Left lobe of liver (tissue), 2 donors: ENCODE results near the gene LRRC9. TPM values are rescaled to one million over a fixed set of nuclear protein-coding genes. Genes with fewer than 3 reads are reported as not detected.
"Not testable (repeated sequence)": the region's sequence is repeated elsewhere in the genome, so short reads cannot be mapped to it uniquely, and the experiment has no call there.

Source experiments
- ATAC-seq: fragments of 200-7000 bp; cut with Tn5 transposase; one replicate; pipeline ENCODE4 v1.9.1; 2020; ENCODE audit warnings: mild to moderate bottlenecking, moderate library complexity
- DNase-seq: peaks from one replicate; pipeline ENCODE4 v3.0.0-alpha.2; 2020; ENCODE audit warnings: low spot score
- total RNA-seq: library from RNA; stranded (reverse); gene quantifications from one replicate; pipeline ENCODE4 v1.2.1, GENCODE V29; 2021
- donor health status: DM: no; HTN: no; CAD: no; lungs with moderate emphysema.
- donor health status: DM: no; HTN: yes; CAD: no.

LRRC9 gene
- total RNA-seq, 1 donor from 2014 or later: not detected

DNA sequence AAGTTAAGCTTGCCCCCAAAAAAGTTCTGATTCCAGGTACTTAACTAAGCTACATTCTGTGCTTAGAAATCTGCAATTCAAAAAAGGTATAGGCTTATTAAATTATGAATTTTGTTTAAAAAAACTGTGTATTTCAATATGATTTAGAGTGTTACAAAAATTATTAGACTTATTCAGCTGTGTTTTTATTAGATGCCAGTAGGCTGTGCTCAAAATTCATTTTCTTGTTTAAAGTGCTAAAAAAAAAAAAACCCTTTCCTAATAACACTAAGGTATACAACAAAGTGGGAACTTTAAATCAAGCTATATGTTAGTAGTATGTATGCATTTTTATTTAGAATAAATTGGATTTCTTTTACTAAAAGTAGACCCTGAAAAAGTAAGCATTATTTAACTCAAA is 25.0 kb downstream of the LRRC9 start:
- no peak for ATAC-seq
- no peak for DNase-seq

DNA sequence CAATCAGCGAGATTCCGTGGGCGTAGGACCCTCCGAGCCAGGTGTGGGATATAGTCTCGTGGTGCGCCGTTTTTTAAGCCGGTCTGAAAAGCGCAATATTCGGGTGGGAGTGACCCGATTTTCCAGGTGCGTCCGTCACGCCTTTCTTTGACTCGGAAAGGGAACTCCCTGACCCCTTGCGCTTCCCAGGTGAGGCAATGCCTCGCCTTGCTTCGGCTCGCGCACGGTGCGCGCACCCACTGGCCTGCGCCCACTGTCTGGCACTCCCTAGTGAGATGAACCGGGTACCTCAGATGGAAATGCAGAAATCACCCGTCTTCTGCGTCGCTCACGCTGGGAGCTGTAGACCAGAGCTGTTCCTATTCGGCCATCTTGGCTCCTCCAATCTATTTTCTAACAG is 32.2 kb downstream of the LRRC9 start:
- not testable (repeated sequence) for DNase-seq, ATAC-seq

DNA sequence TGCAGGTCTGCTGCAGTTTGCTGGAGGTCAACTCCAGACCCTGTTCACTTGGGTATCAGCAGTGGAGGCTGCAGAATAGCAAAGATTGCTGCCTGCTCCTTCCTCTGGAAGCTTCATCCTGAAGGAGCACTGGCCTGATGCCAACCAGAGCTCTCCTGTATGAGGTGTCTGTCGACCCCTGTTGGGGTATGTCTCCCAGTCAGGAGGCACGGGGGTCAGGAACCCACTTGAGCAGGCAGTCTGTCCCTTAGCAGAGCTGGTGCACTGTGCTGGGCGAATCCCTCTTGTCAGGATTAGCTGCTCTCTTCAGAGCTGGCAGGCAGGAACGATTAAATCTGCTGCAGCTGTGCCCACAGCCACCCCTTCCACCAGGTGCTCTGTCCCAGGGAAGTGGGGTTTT is 37.9 kb downstream of the LRRC9 start:
- not testable (repeated sequence) for ATAC-seq, DNase-seq

DNA sequence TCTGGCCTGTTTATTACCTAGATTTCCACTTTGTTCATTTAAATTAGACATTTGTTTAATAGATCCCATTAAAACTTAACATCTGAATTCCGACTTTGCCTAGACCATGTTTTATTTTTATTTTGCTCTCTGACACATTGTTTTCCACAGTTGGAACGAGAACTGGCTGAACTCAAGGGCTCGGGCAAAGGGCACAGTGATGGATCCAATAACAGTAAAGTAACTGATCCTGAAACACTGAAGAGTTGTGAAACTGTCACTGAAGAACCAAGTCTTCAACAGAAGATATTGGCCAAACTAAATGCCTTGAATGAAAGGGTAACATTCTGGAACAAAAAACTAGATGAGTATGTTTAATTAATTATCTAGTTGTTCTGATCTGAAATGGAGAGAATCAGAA is 39.7 kb downstream of the LRRC9 start:
- ATAC-seq: peak; percentile 49
- DNase-seq: no peak

DNA sequence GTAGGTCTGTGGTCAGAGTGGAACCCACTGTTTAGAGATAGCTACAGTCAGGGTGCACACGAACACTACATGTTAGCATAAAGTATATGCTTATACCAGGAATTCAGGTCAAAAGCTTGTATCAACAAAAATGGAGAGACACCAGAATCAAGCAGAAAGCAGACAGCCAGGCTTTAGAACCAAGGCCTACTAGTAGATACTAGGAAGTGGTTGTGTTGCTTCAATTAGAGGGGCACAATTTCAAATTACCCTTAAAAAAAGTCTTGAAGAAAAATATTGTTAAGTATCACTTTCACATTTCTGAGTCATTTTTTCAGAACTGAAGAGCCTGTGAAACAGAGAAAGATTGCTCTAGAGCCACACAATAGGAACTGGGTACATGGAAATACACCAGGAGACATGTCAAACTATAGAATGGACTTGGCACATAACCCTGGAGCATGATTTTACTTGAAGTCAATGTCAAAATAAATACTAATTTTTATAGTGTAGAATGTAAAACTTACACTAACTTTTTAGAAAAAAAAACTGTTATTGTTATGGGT is 41.6 kb downstream of the LRRC9 start:
- no peak for DNase-seq
- no peak for ATAC-seq

DNA sequence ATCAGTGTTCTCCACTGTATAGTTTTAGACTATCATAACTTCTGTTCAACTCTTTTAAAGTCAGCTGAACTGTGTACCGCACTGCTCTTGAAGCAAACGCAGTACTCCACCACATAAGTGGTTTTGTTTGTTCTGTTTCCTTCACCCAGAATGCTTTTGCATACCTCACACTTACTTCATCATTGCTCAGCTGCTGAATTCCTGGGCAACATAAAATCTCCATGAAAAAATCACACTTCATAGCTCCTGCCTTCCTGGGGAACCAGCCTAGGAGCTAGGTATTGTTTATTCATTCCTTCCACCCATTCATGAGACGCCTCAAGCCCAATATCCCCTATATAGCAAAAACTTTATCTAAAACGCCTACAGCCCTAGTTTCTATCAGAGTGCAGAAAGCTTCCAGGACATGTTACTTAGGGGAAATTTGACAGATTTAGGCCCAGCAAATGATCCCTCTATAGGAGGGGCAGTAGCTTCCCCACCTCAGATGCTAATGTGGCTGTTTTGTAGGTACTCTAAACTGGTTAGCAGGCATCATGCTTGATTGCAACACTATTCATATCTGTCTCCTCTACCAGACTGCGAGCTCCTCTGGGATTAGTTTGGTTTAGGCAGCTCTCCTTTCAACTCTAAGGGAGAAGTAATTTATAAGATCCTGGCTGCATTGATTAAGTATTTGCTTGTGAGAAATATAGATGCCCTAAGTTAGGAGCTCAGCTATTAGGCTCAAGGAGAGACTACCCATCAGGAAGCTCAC is 44.5 kb downstream of the LRRC9 start:
- ATAC-seq: peak; percentile 21

DNA sequence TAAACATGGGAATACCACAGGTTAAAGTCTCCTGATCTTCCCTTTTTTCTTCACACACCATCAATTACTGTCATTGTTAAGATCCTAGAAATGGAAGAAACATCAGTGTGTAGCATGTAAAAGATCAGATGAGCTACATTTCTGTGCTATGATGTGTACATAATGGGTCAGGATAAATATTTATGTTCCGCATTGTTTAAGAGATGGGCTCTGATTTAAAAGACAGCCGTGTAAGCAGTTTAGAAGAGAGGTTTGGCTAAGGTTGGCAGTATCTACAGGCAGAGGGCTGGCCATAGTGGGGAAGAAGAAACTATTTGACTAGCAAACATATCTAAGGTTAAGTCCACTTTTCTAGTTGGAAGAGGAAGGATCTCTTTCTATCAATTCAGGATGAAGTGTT is 49.4 kb downstream of the LRRC9 start:
- no peak for ATAC-seq
- DNase-seq: no peak

More for the DNA sequence above, 44.5 kb downstream of the LRRC9 start:
- no peak for DNase-seq

DNA sequence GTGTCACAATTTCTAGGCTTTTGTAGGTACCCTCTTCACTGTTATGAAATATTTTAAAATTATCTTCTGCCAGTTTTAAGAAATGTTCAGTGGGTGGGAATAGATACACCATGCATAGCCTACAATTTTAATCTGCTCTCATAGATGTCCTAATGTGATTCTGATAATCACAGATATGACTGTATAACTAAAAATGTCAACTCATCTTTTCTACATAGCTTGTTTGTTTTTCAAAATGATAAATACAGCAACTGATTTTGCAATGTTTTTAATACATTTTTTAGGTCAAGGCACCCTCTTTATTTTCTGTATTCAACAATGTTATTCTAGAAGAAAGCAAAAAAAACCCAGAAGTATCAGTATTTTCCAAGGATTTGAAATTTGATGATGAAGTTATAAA is 61.6 kb downstream of the LRRC9 start:
- DNase-seq (no peak), ATAC-seq (no peak)

DNA sequence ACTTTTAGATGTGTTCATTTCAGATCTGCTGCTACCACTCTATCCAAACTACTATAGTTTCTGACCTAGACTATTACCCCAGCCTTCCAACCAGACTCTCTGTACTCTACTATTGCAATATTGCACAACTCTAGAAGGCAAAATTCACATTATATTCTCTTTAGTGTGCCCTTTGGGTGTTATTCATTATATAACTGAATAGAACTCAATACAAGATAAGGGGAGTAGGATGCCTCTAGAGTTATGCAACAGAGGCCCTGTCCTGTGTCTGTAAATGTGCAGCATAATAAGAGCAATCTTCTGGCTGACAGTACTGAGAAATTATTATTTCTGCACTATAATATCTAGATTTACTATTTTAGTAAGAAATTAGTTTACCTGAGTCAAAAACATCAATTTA is 63.1 kb downstream of the LRRC9 start:
- ATAC-seq (peak; percentile 69), DNase-seq (no peak)

DNA sequence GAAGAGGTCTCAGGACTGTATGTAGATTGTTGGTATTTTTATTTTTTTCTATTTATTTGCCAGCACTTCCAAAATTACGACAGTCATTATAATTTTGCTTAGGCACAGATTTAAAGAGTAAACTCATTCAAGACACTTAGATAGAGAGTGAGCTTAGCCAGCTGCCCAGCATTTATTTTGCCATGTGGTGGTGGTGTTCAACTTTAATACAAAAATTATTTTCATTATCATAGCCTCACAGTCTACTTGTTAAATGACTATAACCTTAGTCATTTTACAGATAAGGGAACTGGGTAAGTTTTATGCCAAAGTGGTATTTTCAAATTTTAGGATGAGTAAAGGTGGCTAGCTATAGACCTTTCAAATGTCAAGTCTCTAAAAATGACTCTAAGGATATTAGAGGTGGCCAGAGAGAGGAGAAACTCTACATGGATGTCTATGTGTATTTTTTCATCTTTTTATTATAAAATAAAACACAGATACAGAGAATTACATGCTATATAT is 66.7 kb downstream of the LRRC9 start:
- DNase-seq (no peak), ATAC-seq (no peak)

DNA sequence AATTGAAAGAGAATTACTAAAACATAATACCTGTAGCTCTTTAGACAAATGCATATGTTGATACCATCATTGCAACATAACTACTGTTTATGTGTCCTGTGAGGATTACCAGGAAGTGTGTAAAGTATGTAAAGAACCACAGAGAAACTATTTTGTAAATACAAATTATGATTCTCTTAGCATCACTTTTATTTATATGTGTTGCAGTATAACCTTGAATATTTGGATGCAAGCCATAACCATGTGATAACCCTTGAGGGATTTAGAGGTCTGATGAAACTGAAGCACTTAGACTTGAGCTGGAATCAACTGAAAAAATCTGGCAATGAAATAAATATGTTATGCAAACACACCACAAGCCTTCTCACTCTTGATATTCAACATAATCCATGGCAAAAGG is 77.5 kb downstream of the LRRC9 start:
- no peak for DNase-seq
- ATAC-seq: peak; percentile 13

DNA sequence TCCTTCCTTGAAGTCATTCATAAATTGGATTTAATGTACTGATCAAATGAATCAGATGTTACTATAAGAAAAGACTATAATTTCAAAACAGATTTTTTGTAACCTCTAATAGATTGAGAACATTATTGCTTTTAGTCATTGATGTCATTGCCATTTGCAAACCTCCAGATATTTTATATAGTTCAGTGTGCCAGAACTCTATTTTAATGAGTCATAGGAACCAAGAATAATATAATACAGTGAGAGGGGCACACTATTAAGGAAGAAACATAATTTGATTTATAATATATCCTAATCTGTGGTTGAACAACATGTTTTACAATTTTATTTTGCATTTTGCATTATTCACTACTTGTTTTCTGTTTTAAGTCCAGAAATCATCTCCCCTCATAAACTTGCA is 78.0 kb downstream of the LRRC9 start:
- DNase-seq (no peak), ATAC-seq (no peak)

DNA sequence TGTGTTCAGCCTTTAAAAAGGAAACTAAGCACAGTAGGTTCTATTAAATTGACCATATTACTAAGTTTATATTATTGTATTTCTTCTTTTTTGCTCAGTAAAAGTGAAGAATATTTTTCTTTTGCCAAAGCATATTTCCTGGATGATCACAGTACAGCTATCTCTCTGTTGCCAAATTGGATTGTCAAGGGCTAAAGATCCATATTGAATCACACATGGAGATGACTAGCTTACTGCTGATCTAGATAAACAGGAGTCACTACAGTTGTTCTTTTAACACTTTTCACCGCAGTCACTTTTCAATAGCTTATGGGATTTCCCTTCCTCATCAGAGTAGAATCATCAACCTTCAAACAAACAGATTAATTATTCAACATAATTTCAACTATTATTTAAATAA is 78.6 kb downstream of the LRRC9 start:
- no peak for DNase-seq
- peak; percentile 53 for ATAC-seq

DNA sequence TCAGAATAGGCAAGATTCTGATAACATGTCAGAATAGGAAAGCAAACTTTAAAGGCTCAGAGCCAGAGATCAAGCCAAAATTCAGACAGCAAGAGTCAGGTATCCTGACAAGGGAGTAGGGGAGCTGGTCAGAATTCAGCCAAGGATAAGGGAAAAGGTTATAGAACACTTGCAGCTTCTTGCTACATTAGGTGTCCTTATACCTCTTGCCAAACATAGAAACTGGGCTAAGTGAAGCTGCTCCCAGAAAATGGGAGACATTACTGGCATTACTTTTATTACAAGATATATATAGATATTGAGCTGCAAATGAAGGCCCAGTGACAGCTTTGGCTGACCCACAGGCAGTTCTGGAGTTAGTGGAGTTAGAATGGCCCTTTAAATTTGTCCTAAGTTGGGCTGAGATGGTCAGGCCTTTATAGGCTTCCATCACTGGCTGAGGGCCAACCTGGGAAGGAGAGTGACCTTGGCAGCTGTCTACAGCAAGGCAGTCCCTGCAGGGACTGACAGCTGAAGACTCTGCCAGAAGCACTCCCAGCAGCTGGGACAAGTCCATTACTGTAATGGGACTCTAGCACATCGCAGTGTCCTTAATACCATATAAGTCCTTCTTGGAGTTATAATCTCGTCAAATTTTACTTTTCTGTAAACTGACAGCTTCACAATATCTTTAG is 83.0 kb downstream of the LRRC9 start:
- DNase-seq (peak; percentile 90), ATAC-seq (peak; percentile 95)

DNA sequence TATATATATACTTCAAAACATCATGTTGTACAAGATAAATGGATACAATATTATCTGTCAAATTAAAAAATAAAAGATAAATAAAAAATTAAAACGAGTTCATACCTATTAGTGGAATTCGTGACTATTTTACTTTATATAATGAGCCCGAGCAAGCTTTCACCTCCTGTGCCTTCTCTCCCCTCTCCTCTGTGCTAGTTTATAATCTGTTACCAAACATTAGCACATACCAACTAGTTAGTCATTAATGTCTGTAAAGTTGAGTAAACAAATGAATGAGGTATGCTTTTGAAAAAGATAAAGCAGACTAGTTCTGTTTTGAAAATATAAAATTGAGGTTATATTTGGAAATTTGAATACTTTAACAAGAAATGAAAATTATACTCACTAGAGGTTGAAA is 84.0 kb downstream of the LRRC9 start:
- peak; percentile 70 for ATAC-seq
- no peak for DNase-seq

DNA sequence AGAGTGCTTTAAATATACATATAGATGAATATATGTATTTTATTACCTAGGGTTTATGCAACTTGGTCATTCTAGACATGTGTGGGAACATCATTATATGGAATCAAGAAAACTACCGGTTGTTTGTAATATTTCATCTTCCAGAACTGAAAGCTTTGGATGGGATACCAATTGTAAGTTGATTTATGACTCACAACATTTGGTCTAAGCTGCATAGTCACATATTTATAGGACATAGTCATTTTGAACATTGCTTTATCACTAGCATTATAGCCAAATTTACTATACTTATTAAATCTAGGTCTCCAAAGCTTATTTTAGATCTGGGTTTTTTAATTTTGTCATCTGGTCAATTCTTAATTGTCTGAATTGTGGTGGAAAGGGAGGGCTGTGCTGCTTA is 88.1 kb downstream of the LRRC9 start:
- DNase-seq (no peak), ATAC-seq (no peak)

DNA sequence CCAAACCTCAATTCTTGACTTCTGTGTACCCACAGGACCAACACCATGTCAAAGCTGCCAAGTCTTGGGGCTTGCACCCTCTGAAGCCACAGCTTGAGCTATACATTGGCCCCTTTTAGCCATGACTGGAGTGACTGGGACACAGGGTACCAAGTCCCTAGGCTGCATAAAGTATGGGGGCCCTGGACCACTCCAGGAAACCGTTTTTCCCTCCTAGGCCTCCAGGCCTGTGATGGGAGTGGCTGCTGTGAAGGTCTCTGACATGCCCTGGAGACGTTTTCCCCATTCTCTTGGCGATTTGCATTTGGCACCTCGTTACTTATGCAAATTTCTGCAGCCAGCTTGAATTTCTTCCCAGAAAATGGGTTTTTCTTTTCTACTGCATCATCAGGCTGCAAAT is 90.3 kb downstream of the LRRC9 start:
- not testable (repeated sequence) for DNase-seq, ATAC-seq

DNA sequence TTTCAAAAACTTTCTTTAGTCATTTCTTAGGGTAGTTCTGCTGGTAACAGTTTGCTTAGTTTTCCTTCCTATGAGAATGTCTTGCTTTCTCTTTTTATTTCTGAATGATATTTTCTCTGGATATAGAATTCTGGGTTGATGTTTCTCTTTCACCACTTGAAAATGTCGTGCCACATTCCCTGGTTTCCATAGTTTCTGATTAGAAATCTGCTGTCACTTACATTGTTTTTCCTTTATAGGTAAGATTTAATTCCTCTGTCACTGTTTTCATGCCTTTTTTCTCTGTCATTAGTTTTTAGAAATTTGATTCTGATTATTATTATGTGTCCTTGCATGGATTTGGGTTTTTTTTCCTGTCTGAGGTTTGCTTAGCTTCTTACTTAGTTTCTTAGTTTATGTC is 94.5 kb downstream of the LRRC9 start:
- DNase-seq: no peak
- ATAC-seq: no peak

DNA sequence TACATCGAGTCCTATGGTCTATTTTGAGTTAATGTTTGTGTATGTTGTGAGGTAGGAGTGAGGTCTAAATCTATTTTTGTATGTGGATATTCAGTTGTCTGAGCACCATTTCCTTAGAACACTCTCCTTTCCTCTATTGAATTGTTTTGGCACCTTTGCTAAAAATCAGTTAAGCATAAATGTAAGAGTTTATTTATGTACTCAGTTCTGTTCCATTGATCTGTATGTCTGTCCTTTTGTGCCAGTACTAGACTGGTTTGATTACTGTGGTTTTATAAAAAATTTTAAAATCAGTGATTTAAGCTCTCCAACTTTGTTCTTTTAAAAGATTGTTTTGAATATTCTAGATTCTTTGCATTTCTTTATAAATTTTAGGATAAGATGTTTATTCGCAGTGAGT is 101.7 kb downstream of the LRRC9 start:
- ATAC-seq: peak; percentile 66
- DNase-seq: no peak

DNA sequence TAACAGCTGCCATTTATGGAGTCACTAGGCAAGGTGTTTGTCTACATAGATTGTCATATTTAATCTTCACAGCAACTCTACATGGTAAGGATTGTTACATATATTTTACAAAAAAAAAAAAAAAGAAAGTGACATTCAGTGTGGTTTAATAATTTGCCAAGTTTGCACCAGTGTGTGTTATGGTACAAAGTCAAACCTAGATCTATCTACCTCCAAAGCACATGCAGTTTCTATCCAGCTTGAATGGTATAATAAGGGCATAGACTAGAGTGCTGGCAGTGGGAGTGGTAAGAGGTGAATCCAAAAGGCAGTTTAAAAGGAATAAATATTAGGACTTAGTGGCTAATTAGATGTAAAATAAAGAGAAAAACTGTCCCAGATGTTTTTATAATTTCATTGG is 105.6 kb downstream of the LRRC9 start:
- peak; percentile 96 for ATAC-seq
- no peak for DNase-seq

DNA sequence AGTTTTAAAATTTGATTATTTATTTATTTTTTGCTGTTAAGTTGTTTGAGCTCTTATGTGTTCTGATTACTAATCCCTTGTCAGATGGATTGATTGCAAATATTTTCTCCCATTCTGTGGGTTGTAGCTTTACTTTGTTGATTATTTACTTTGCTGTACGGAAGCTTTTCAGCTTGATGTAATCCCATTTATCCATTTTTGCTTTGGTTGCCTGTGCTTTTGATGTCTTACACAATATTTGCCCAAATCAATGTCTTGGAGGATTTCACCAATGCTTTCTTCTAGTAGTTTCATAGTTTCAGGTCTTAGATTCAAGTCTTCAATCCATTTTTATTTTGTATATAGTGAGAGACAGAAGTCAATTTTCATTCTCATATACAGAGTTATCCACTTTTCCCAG is 115.2 kb downstream of the LRRC9 start:
- ATAC-seq (no peak), DNase-seq (no peak)

DNA sequence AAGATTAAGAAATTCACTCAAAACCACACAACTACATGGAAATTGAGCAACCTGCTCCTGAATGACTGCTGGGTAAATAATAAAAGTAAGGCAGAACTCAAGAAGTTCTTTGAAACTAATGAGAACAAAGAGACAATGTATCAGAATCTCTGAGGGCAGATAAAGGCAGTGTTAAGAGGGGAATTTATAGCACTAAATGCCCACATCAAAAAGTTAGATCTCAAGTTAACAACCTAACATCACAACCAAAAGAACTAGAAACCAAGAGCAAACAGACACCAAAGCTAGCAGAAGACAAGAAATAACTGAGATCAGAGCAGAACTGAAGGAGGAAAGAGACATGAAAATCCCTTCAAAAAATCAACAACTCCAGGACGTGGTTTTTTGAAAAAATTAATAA is 128.0 kb downstream of the LRRC9 start:
- not testable (repeated sequence) for DNase-seq, ATAC-seq
